Kidney capillary endothelial cell (primary cell): ENCODE measurements around the gene PRKD1.
A peak's percentile ranks its signal among the peaks of the same experiment; 100 is the strongest.
"Not testable (repeated sequence)": the region's sequence is repeated elsewhere in the genome, so short reads cannot be mapped to it uniquely, and the experiment has no call there.

Source experiments
- DNase-seq: peaks from one replicate; pipeline ENCODE4 v3.0.0-alpha.2; 2018; ENCODE audit warnings: low spot score

PRKD1 gene

GRCh38 chr14:29798811-29799210, 128.8 kb downstream of the PRKD1 start:
- DNase-seq = no peak

GRCh38 chr14:29798108-29798663, 129.5 kb downstream of the PRKD1 start:
- DNase-seq = no peak

- DNase-seq = no peak
Measured at GRCh38 chr14:29796853-29797252, 130.8 kb downstream of the PRKD1 start.

GRCh38 chr14:29789475-29789874, 138.2 kb downstream of the PRKD1 start:
- DNase-seq = no peak

GRCh38 chr14:29788093-29788492, 139.6 kb downstream of the PRKD1 start:
- no peak for DNase-seq

GRCh38 chr14:29783556-29783955, 144.1 kb downstream of the PRKD1 start:
- DNase-seq = no peak

GRCh38 chr14:29782041-29782440, 145.6 kb downstream of the PRKD1 start:
- DNase-seq = no peak

GRCh38 chr14:29777142-29777541, 150.5 kb downstream of the PRKD1 start:
- not testable (repeated sequence) for DNase-seq

GRCh38 chr14:29773990-29774389, 153.7 kb downstream of the PRKD1 start:
- no peak for DNase-seq

- no peak for DNase-seq
Measured at GRCh38 chr14:29763342-29763858, 164.2 kb downstream of the PRKD1 start.

- DNase-seq = no peak
Measured at GRCh38 chr14:29759521-29760340, 167.9 kb downstream of the PRKD1 start.

- no peak for DNase-seq
Measured at GRCh38 chr14:29757711-29758233, 169.9 kb downstream of the PRKD1 start.

GRCh38 chr14:29757188-29757680, 170.4 kb downstream of the PRKD1 start:
- no peak for DNase-seq

GRCh38 chr14:29756019-29756385, 171.6 kb downstream of the PRKD1 start:
- DNase-seq = no peak

GRCh38 chr14:29755311-29756018, 172.2 kb downstream of the PRKD1 start:
- no peak for DNase-seq

- DNase-seq = no peak
Measured at GRCh38 chr14:29754134-29754533, 173.5 kb downstream of the PRKD1 start.

GRCh38 chr14:29752221-29752923, 175.3 kb downstream of the PRKD1 start:
- no peak for DNase-seq

GRCh38 chr14:29749829-29750228, 177.8 kb downstream of the PRKD1 start:
- DNase-seq = no peak

GRCh38 chr14:29749327-29749726, 178.3 kb downstream of the PRKD1 start:
- DNase-seq = peak; percentile 17

- DNase-seq = peak; percentile 8
Measured at GRCh38 chr14:29745863-29746262, 181.8 kb downstream of the PRKD1 start.

- no peak for DNase-seq
Measured at GRCh38 chr14:29743531-29743930, 184.1 kb downstream of the PRKD1 start.

- peak; percentile 36 for DNase-seq
Measured at GRCh38 chr14:29741909-29742401, 185.7 kb downstream of the PRKD1 start.
